Measurements from ENCODE around the gene VSNL1. TPM values are rescaled to one million over a fixed set of nuclear protein-coding genes. Genes with fewer than 3 reads are reported as not detected.

The VSNL1 gene
- total RNA-seq, 1 experiment from 2014 or later = 9.9 TPM

DNA sequence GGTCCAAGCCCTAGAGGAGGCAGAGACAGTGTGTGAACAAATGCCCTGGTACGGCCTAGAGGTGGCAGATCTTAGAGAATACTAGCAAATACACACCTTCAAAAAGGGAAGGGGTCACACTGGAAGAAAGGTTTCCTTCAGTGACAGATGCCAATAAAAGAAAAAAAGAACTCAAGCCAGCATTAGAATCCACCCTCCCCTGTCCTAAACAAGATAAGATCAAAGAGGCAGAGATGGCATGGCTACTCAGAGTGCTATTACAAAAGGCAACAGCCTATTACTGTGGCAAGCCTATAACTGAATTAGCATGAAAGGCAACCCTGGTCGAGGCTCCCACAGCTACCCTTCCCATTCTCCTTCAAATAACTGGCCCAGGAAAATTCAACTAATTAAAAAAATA lies 143.5 kb downstream of the VSNL1 start:
- H3K27me3 Mint-ChIP-seq (ENCODE audit: low read depth) = no peaks in the 10 kb centered on the region
- Histone ChIP-seq H4K91ac (ENCODE audit: insufficient read length, low read depth, low read length) (no peak overlapping the region), H3K56ac (ENCODE audit: insufficient read length, low read depth, low read length) (no peak overlapping the region), H3K9ac (ENCODE audit: extremely low read depth, insufficient read length, low read length) (no peak overlapping the region), H4K20me1 (ENCODE audit: control insufficient read depth, insufficient read depth, insufficient read length) (no peaks in the 10 kb centered on the region), H3K4me1 (ENCODE audit: insufficient read depth, low read length) (no peaks in the 10 kb centered on the region), H3K79me2 (ENCODE audit: insufficient read depth, low read length) (no peaks in the 10 kb centered on the region), H3K27me3 (ENCODE audit: insufficient read depth, low read length) (no peaks in the 10 kb centered on the region), H2AK5ac (ENCODE audit: insufficient read length, low read length) (no peak overlapping the region), H3K79me1 (ENCODE audit: insufficient read depth, low read depth, low read length, poor library complexity, severe bottlenecking) (no peaks in the 10 kb centered on the region), H2AFZ (ENCODE audit: low read length) (no peak overlapping the region), H2BK15ac (ENCODE audit: low read depth, low read length) (no peak overlapping the region), H2BK120ac (ENCODE audit: low read depth, low read length, poor library complexity, severe bottlenecking) (no peak overlapping the region), H3K18ac (ENCODE audit: insufficient read length, low read depth, low read length) (no peak overlapping the region), H3K23ac (ENCODE audit: insufficient read length, low read depth, low read length) (no peak overlapping the region), H3K14ac (ENCODE audit: insufficient read depth, low read length) (no peak overlapping the region), H2BK20ac (ENCODE audit: low read depth, low read length, poor library complexity, severe bottlenecking) (no peak overlapping the region), H3T11ph (ENCODE audit: low read length) (no peak overlapping the region), H2BK5ac (ENCODE audit: insufficient read length, low read length) (no peak overlapping the region), H3K4me2 (ENCODE audit: insufficient read depth, insufficient read length, low read length) (no peak overlapping the region), H3K23me2 (ENCODE audit: insufficient read length, low read depth, low read length, poor library complexity, severe bottlenecking) (no peaks in the 10 kb centered on the region), H4K5ac (ENCODE audit: insufficient read length, low read depth, low read length) (no peak overlapping the region), H4K8ac (replicated peaks; ENCODE audit: insufficient read length, low read depth, low read length) (no peak overlapping the region), H2BK12ac (ENCODE audit: insufficient read length, low read depth, low read length) (no peak overlapping the region), H3K27ac (ENCODE audit: insufficient read length, low read depth, low read length) (no peak overlapping the region), H3K4ac (ENCODE audit: low read depth, low read length) (no peak overlapping the region), H3K9me3 (ENCODE audit: control insufficient read depth, low read depth, low read length) (no peaks in the 10 kb centered on the region)
- H3K27ac Mint-ChIP-seq = no peak overlapping the region
- DNase-seq = no peak
- peaks cover 16 to 74% (median 64%) of the 10 kb centered on the region in 3 experiments; a peak in 5 of 7 replicates for H3K36me3 Mint-ChIP-seq (ENCODE audit: insufficient read depth in 1 of 3, low read depth in 3 of 3)
- H3K9me3 Mint-ChIP-seq = no peaks in the 10 kb centered on the region
- no CpG with 5 or more reads among the region's 2 CpGs for WGBS (ENCODE audit: extremely low coverage, insufficient read length, low lambda C conversion rate)
- H3K4me1 Mint-ChIP-seq = no peaks in the 10 kb centered on the region
- TF ChIP-seq, protein P1, sequence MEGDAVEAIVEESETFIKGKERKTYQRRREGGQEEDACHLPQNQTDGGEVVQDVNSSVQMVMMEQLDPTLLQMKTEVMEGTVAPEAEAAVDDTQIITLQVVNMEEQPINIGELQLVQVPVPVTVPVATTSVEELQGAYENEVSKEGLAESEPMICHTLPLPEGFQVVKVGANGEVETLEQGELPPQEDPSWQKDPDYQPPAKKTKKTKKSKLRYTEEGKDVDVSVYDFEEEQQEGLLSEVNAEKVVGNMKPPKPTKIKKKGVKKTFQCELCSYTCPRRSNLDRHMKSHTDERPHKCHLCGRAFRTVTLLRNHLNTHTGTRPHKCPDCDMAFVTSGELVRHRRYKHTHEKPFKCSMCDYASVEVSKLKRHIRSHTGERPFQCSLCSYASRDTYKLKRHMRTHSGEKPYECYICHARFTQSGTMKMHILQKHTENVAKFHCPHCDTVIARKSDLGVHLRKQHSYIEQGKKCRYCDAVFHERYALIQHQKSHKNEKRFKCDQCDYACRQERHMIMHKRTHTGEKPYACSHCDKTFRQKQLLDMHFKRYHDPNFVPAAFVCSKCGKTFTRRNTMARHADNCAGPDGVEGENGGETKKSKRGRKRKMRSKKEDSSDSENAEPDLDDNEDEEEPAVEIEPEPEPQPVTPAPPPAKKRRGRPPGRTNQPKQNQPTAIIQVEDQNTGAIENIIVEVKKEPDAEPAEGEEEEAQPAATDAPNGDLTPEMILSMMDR (conservative IDR thresholded peaks at IDR 0.05) = no peak
- H3K4me3 Mint-ChIP-seq = no peak overlapping the region
